Liver (tissue), 3 donors: ENCODE data around the gene CBFB.
"Not testable (repeated sequence)": the region's sequence is repeated elsewhere in the genome, so short reads cannot be mapped to it uniquely, and the experiment has no call there.

Source experiments
- CTCF ChIP-seq: fragments of 150-350 bp; IDR thresholded peaks from 2 replicates; pipeline ENCODE4 v1.5.1; 2017; ENCODE audit warnings: improper control_type of control experiment, low read depth, low read length; ENCODE audit not compliant: missing input control
- EGR1 ChIP-seq, 2 donors: IDR thresholded peaks; 2 replicates each; pipeline ENCODE4 v1.6.1; 2016 to 2018; ENCODE audit warnings: antibody characterized with exemption in 2 of 2, low read depth in 2 of 2
- HNF4G ChIP-seq: IDR thresholded peaks from 2 replicates; pipeline ENCODE4 v1.6.1; 2016; ENCODE audit warnings: antibody characterized with exemption
- RAD21 ChIP-seq, 2 donors: IDR thresholded peaks; 2 replicates each; pipeline ENCODE4 v1.6.1; 2016; ENCODE audit warnings: antibody characterized with exemption in 2 of 2, mild to moderate bottlenecking in 2 of 2
- ZBTB33 ChIP-seq: IDR thresholded peaks from 2 replicates; pipeline ENCODE4 v1.6.1; 2016; ENCODE audit warnings: antibody characterized with exemption
- TF ChIP-seq, protein P1 (sequence below): IDR thresholded peaks from 2 replicates; pipeline ENCODE4 v1.6.1; 2016; ENCODE audit warnings: antibody characterized with exemption, mild to moderate bottlenecking
- TF ChIP-seq, protein P2 (sequence below): IDR thresholded peaks from 2 replicates; pipeline ENCODE4 v1.6.1; 2016; ENCODE audit warnings: antibody characterized with exemption
- TF ChIP-seq, protein P3 (sequence below): IDR thresholded peaks from 2 replicates; pipeline ENCODE4 v1.6.1; 2016; ENCODE audit warnings: antibody characterized with exemption
- donor health status: healthy.
- donor health status: healthy.

GRCh38 chr16:67041520-67041919 lies 12.6 kb downstream of the CBFB start:
- TF ChIP-seq CTCF; EGR1 (IDR thresholded peaks at IDR 0.05; ENCODE audit: low read depth in 2 of 2); ZBTB33; RAD21 (IDR thresholded peaks at IDR 0.05); HNF4G: not testable (repeated sequence)
- TF ChIP-seq, protein P1, sequence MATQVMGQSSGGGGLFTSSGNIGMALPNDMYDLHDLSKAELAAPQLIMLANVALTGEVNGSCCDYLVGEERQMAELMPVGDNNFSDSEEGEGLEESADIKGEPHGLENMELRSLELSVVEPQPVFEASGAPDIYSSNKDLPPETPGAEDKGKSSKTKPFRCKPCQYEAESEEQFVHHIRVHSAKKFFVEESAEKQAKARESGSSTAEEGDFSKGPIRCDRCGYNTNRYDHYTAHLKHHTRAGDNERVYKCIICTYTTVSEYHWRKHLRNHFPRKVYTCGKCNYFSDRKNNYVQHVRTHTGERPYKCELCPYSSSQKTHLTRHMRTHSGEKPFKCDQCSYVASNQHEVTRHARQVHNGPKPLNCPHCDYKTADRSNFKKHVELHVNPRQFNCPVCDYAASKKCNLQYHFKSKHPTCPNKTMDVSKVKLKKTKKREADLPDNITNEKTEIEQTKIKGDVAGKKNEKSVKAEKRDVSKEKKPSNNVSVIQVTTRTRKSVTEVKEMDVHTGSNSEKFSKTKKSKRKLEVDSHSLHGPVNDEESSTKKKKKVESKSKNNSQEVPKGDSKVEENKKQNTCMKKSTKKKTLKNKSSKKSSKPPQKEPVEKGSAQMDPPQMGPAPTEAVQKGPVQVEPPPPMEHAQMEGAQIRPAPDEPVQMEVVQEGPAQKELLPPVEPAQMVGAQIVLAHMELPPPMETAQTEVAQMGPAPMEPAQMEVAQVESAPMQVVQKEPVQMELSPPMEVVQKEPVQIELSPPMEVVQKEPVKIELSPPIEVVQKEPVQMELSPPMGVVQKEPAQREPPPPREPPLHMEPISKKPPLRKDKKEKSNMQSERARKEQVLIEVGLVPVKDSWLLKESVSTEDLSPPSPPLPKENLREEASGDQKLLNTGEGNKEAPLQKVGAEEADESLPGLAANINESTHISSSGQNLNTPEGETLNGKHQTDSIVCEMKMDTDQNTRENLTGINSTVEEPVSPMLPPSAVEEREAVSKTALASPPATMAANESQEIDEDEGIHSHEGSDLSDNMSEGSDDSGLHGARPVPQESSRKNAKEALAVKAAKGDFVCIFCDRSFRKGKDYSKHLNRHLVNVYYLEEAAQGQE = not testable (repeated sequence)
- TF ChIP-seq, protein P2, sequence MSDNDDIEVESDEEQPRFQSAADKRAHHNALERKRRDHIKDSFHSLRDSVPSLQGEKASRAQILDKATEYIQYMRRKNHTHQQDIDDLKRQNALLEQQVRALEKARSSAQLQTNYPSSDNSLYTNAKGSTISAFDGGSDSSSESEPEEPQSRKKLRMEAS = not testable (repeated sequence)
- TF ChIP-seq, protein P3, sequence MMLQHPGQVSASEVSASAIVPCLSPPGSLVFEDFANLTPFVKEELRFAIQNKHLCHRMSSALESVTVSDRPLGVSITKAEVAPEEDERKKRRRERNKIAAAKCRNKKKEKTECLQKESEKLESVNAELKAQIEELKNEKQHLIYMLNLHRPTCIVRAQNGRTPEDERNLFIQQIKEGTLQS = not testable (repeated sequence)
